Thoracic aorta (tissue), 2 donors: Measurements from ENCODE around the gene SREBF1. TPM values are rescaled to one million over a fixed set of nuclear protein-coding genes. Genes with fewer than 3 reads are reported as not detected.
A peak's percentile ranks its signal among the peaks of the same experiment; 100 is the strongest.

Experiments
- ATAC-seq: fragments of 150-250 bp; one replicate; pipeline ENCODE4 v1.8.0; 2017; ENCODE audit warnings: low read depth; ENCODE audit not compliant: insufficient number of reproducible peaks, low FRiP score
- DNase-seq: peaks from one replicate; pipeline ENCODE4 v3.0.0-alpha.2; 2020; ENCODE audit warnings: low spot score
- H3K27ac ChIP-seq, 2 donors: fragments of 200-600 bp; sonication (generic); 1 replicate in 1 of 2; 2 replicates in 1 of 2; pipeline ENCODE4 v1.5.1; 2016; ENCODE audit warnings: mild to moderate bottlenecking in 2 of 2, moderate library complexity in 2 of 2
- H3K27me3 ChIP-seq: fragments of 200-600 bp; sonication (generic); replicated peaks from 2 replicates; pipeline ENCODE4 v1.6.0; 2016; ENCODE audit warnings: mild to moderate bottlenecking; ENCODE audit not compliant: insufficient read depth
- H3K36me3 ChIP-seq: fragments of 200-600 bp; sonication (generic); one replicate; pipeline ENCODE4 v1.5.1; 2016
- H3K4me1 ChIP-seq, 2 donors: fragments of 200-600 bp; sonication (generic); 1 replicate in 1 of 2; 2 replicates in 1 of 2; pipeline versions ENCODE4 v1.5.1 to v1.6.0; 2016; ENCODE audit warnings: low read depth in 2 of 2, mild to moderate bottlenecking in 1 of 2; ENCODE audit not compliant: control insufficient read depth in 1 of 2
- H3K4me3 ChIP-seq: fragments of 200-600 bp; sonication (generic); 2 replicates; pipeline ENCODE4 v1.5.1; 2016; ENCODE audit warnings: mild to moderate bottlenecking
- H3K9me3 ChIP-seq: fragments of 200-600 bp; sonication (generic); 2 replicates; pipeline ENCODE4 v1.5.1; 2016
- total RNA-seq, 2 donors: library from RNA; depleted of rRNA; stranded (reverse); fragments of >200 nt; gene quantifications; one replicate each; pipeline versions ENCODE4 v1.1.0 to v1.2.3, GENCODE V29; 2016
- TF ChIP-seq, protein P1 (sequence below): fragments of 200-600 bp; sonication (generic); IDR thresholded peaks from one replicate; pipeline ENCODE4 v1.5.1; 2019; ENCODE audit warnings: antibody characterized with exemption

The SREBF1 gene
- total RNA-seq, 2 donors from 2014 or later = 56.2 to 64.2 TPM

DNA sequence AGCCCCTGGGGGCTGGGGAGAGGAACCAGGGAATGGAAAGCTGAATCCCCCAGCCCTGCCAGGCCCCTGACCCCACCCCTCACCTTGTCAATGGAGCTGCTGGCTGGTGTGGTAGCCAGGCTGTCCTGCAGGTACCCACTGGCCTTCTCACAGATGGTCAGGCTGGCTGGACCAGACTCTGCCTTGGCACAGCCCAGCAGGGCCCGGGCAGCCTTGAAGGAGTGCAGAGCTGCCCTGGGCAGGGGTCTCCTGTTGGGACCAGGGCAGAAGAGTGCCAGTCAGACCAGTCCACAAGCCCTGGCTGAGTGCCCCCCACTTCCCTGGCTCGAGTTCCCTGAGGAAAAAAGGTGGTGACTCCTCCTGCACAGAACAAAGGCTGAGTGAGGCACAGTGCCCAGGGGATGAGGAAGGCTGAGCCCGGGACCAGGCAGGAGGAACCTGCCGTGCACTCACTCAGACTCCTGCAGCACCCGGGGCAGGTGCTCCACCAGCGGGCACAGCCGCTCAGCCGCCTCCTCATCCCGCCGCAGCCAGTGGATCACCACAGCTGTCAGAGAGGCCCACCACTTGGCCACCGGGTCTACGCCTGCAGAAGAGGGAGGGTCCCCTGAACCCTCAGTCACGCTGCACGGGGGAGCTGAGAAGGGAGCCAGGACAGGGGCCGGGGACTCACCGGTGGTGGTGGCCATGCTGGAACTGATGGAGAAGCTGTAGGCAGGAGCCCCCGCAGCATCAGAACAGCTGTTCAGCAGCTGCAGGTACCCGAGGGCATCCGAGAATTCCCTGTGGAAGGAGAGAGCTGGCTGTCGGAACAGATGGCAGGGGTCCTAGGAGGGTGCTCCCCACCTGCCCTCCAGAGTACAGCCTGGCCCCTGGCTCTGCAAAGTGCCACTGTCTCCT, 22.4 kb downstream of the SREBF1 start:
- H3K27ac ChIP-seq = no peak overlapping the region
- TF ChIP-seq, protein P1, sequence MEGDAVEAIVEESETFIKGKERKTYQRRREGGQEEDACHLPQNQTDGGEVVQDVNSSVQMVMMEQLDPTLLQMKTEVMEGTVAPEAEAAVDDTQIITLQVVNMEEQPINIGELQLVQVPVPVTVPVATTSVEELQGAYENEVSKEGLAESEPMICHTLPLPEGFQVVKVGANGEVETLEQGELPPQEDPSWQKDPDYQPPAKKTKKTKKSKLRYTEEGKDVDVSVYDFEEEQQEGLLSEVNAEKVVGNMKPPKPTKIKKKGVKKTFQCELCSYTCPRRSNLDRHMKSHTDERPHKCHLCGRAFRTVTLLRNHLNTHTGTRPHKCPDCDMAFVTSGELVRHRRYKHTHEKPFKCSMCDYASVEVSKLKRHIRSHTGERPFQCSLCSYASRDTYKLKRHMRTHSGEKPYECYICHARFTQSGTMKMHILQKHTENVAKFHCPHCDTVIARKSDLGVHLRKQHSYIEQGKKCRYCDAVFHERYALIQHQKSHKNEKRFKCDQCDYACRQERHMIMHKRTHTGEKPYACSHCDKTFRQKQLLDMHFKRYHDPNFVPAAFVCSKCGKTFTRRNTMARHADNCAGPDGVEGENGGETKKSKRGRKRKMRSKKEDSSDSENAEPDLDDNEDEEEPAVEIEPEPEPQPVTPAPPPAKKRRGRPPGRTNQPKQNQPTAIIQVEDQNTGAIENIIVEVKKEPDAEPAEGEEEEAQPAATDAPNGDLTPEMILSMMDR = no peak
- H3K27me3 ChIP-seq = no peaks in the 10 kb centered on the region
- no peak overlapping the region for H3K4me3 ChIP-seq
- no peak for ATAC-seq
- no peak for DNase-seq
- H3K36me3 ChIP-seq = peaks cover 13% of the 10 kb centered on the region
- peaks cover 0 to 25% of the 10 kb centered on the region in 2 donors for H3K4me1 ChIP-seq
- H3K9me3 ChIP-seq = no peaks in the 10 kb centered on the region

DNA sequence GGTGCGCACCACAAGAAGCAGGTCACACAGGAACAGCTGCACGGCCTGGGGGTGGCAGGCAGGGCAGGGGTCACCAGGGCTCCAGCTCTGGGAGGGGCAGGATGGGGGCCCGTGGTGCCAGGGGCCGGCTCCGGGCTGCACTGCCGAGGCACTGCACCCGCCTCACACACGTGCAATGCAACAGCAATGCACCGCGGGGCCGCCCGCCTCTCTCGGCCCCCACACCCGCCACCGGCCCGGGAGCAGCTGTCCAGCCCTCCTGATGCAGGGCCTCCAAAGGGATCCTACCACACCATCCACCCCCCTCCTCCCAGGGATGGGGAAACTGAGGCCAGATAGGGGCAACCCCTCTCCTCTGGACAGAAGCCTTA, 23.1 kb downstream of the SREBF1 start:
- DNase-seq = no peak
- Histone ChIP-seq H3K36me3 (peaks cover 13% of the 10 kb centered on the region), H3K4me3 (no peak overlapping the region), H3K27me3 (no peaks in the 10 kb centered on the region), H3K27ac (no peak overlapping the region), H3K4me1 (peaks cover 0 to 25% of the 10 kb centered on the region in 2 donors), H3K9me3 (no peaks in the 10 kb centered on the region)
- no peak for ATAC-seq
- TF ChIP-seq, protein P1 = no peak

DNA sequence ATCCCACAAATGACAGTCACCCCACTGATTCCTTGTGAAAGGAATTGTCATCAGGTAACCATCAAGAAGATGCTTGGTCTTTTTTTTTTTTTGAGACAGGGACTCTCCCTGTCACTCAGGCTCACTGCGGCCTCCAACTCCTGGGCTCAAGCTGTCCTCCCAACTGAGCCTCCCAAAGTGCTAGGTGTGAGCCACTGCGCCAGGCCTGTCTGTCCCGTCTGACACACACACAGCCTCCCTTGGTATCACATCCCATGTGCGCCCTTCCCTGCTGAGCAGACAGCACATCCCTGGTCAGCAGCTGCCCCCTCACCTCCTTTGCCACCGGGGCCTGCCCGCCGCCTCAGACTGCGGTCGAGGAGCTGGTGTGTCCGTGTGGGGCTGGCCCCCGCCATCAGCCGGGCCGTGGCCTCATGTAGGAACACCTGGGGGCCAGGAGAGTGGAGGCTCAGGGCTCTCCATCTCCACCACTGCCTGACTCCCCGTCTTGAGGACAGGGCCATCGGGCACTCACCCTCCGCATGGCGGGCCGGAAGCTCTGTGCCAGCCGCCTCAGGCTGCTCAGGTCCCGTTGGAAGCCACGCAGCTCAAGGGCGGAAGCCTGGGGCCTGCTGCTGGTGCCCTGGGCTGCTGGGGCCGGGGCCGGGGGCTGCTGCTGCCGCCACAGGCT, 23.6 kb downstream of the SREBF1 start:
- no peak overlapping the region for H3K4me3 ChIP-seq
- no peak for DNase-seq
- H3K27me3 ChIP-seq = no peaks in the 10 kb centered on the region
- H3K9me3 ChIP-seq = no peaks in the 10 kb centered on the region
- H3K36me3 ChIP-seq = peaks cover 13% of the 10 kb centered on the region
- no peak for ATAC-seq
- no peak overlapping the region for H3K27ac ChIP-seq
- peaks cover 0 to 25% of the 10 kb centered on the region in 2 donors for H3K4me1 ChIP-seq
- TF ChIP-seq, protein P1 = no peak

DNA sequence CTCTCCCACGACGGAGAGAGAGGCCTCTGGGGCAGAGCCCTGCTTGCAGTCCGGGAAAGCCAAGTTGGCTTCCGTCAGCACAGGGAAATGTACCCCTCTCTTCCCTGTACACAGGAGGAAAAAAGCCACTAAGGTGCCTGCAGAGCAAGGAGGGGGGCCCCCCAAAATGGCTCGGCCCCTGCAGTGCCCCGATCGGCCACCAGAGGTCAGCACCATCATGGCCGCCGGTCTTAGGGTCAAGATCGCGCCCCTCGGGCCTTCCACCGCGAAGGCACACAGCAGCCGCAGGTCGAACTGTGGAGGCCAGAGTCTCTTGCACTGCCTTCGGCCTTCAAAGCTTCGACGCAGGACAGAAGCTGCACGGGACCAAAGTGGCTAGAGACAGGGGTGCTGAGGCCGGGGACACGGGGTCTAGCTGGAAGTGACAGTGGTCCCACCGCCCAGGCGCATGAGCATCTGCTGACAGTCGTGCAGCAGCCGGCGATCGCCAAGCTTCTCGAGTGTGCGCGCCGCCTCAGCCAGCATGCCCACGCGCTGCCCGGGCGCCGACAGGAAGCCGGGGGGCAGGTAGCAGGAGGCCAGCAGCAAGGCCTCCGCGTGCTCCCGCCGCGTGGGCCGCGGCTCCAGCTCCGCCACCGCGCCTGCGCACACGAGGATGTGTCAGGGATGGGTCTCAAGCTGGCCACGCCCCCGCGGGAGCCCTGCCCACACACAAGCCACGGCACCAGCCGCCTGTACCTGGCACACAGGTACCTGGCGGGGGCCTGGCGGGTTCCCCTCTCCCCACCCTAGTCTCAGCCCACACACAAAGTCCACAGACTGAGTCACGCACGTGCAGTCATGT, 24.4 kb downstream of the SREBF1 start:
- TF ChIP-seq, protein P1 = peak; percentile 100
- H3K4me3 ChIP-seq = no peak overlapping the region
- H3K27me3 ChIP-seq = no peaks in the 10 kb centered on the region
- no peaks in the 10 kb centered on the region for H3K9me3 ChIP-seq
- H3K27ac ChIP-seq = no peak overlapping the region
- ATAC-seq (no peak), DNase-seq (no peak)
- peaks cover 0 to 25% of the 10 kb centered on the region in 2 donors for H3K4me1 ChIP-seq
- peaks cover 13% of the 10 kb centered on the region for H3K36me3 ChIP-seq
